HG03342 (cell line): Measurements from ENCODE around the gene ACOT7.
"Not testable (repeated sequence)": the region's sequence is repeated elsewhere in the genome, so short reads cannot be mapped to it uniquely, and the experiment has no call there.

ENCODE experiments used
- ATAC-seq: cut with Tn5 transposase; IDR thresholded peaks from one replicate; pipeline ENCODE4 v1.9.1; 2021; ENCODE audit warnings: mild to moderate bottlenecking, moderate library complexity; ENCODE audit not compliant: unreplicated experiment

The ACOT7 gene

DNA sequence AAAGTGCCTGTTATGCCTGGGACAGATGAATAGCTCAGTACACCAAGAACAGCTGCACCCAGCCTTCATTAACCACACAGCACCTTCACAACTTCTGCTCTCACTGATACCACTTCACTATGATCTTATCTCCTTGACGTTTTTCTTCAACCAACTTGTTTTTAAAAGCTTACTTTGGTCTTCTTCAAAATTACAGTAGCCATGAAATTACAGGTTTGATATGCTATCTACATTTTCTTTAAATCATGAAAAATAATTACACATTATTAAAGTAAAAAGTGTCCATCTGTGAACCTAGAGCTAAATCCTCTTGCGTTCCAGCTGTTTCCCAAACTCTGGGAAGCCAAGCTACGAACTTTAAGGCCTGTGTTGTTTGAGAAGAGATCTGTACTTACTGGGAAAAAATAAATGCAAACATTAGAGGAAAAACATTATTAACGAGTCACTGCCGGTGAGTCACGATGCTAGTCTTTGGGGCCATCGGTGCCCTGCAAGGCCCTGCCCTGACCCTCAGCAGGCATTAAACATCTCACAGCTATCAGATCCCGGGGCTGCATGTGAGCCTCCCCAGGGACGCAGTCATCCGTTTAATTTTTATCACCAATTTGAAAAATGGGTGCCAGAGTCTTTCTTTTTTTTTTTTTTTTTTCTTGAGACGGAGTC is 76.3 kb downstream of the ACOT7 start:
- ATAC-seq: no peak

- no peak for ATAC-seq
Observed at GRCh38 chr1:6316240-6317097, 77.1 kb downstream of the ACOT7 start.

GRCh38 chr1:6314503-6314902 is 79.1 kb downstream of the ACOT7 start:
- ATAC-seq: no peak

GRCh38 chr1:6313393-6314200 is 80.0 kb downstream of the ACOT7 start:
- no peak for ATAC-seq

DNA sequence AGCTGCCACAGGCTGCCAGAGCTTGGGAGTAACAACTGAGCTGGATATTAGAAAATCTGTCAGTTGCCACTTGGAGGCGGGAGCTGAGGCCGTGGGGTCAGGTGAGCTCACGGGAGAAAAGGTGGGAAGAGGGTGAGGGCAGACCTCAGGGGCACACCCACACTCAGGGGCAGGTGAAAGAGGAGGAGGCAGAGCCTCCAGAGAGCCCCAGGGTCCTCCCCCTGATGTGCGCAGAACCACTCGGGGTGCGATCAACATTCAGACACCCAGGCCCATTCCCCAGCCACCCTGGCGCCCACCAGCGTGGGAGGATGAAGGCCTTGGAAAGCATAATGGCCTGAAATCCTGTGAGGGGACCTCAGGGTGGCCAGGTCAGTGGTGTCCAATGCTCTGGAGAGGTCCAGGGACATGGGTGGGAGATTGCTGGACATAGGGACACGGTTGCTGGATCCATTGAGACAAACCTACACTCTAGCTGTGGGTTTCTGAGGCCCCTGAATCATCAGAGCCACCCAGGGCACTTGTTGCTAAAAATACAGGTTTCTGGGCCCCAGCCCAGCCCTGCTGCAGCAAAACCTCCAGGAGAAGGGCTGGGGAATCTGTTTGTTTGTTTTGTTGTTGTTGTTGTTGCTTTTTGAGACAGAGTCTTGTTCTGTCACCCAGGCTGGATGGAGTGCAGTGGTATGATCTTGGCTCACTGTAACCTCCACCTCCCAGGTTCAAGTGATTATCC is 83.3 kb downstream of the ACOT7 start:
- no peak for ATAC-seq

GRCh38 chr1:6309564-6309963 is 84.0 kb downstream of the ACOT7 start:
- ATAC-seq: no peak

GRCh38 chr1:6308449-6308848 is 85.1 kb downstream of the ACOT7 start:
- no peak for ATAC-seq

GRCh38 chr1:6307682-6308081 is 85.9 kb downstream of the ACOT7 start:
- not testable (repeated sequence) for ATAC-seq

GRCh38 chr1:6307099-6307498 is 86.5 kb downstream of the ACOT7 start:
- ATAC-seq: no peak

- ATAC-seq: no peak
Observed at GRCh38 chr1:6303397-6304012, 90.1 kb downstream of the ACOT7 start.

GRCh38 chr1:6302568-6302967 is 91.0 kb downstream of the ACOT7 start:
- no peak for ATAC-seq

DNA sequence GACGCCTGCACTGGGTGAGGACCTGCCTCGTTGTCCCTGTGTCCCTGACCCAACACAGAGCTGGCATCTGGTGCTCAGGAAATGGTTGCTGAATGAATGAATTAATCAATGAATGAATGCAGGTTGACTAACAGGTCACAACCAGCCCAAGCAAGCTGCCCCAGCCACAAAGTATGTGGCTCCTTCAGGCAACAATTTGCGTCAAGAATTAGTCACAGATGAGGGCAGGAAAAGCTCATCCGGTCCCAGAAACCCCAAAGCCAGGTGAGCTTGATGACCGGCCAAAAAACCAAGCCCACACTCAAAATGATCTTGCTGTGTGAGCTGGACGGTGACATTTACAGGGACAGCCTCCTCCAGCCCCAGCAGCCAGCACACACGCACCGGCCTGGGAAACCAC is 92.0 kb downstream of the ACOT7 start:
- no peak for ATAC-seq

DNA sequence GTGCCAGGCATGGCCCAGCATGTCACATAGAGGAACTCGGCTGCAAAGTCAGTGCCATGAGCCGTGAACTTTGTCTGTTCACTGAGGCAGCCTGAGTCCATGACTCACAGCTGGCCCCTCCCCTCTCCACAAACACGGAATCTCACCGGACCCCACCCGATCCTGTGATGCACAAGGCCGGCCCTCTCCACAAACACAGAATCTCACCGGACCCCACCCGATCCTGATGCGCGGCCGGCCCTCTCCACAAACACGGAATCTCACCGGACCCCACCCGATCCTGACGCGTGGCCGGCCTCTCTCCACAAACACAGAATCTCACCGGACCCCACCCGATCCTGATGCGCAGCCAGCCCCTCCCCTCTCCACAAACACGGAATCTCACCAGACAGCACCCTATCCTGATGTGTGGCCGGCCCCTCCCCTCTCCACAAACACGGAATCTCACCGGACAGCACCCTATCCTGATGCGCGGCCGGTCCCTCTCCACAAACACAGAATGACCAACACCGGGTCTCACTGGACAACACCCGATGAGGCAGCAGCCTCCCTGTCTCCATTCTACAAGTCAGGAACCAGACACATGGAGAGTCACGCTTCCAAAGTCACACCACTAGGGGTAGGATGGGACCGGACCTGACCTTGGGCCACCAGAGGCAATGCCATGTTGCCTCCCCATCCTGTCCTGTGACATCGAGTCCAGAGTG is 93.1 kb downstream of the ACOT7 start:
- ATAC-seq: no peak

DNA sequence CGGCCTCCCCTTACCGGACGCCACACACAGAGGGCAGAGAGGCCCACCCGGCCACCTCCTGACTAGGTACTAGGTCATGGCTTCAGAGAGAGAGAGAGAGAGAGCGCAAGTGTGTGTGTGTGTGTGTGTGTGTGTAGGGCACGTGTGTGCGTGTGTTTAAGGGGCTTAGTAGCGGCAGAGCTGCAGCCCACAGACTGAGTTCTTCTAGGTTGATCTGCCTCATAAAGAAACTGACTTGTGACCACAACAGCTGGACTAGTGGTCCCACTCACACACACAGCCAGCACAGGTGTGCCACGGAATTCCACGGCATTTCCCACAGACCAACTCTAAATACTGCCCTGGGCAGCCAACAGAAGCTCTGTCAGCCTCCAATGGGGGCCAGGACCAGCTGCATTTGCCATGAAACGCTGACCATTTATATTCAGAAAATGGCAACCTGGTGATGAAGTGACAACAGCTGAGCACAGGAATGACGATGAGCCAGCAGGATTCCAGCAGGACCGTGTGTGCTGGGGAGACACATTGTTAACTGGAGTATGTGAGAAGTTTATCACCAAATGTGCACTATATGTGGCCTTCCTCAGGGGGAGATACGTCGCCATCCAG is 93.9 kb downstream of the ACOT7 start:
- no peak for ATAC-seq

- no peak for ATAC-seq
Observed at GRCh38 chr1:6298940-6299465, 94.6 kb downstream of the ACOT7 start.

- no peak for ATAC-seq
Observed at GRCh38 chr1:6298530-6298929, 95.0 kb downstream of the ACOT7 start.

DNA sequence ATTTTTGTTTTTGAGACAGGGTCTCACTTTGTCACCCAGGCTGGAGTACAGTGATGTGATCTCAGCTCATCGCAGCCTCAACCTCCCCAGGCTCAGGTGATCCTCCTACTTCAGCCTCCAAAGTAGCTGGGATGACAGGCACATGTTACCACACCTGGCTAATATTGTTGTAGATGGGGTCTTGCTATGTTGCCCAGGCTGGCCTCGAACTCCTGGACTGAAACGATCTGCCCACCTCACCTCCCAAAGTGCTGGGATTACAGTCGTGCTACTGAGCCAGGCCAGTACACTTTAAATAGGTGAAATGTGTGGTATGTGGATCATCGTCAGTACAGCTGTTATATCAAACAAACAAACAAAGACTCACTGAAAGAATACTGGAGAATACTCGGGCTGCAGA is 97.7 kb downstream of the ACOT7 start:
- no peak for ATAC-seq

DNA sequence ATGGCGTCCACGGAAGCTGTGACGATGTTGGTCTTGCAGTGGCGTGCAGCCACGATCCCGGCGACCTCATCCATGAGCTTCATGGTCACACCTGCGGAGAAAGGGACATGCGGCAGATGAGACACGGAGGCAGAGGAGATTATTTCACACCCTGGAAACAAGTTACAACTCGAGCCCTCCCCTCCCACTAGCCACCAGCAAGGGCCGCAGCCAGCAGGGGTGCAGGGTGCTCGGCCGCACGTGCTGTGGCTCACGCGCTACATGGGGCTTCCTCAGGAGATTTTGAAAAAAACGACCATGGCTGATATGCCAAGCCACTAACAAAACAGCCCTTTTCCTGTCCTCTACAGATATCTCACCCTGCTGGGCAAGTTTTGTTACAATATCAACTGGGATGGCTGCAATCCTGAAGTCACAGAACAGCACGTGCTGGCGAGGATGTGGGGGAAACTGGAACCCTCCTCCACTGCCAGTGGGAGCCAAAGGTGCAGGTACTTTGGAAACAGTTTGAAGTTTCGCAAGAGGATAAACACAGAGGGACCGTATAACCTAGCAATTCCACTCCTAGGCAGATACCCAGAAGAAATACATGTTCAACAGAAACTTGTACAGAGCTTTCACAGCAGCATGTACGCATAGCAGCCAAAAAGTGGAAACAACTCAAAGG is 98.5 kb downstream of the ACOT7 start:
- no peak for ATAC-seq
